Measurements from ENCODE around the gene PIGP.

DNA sequence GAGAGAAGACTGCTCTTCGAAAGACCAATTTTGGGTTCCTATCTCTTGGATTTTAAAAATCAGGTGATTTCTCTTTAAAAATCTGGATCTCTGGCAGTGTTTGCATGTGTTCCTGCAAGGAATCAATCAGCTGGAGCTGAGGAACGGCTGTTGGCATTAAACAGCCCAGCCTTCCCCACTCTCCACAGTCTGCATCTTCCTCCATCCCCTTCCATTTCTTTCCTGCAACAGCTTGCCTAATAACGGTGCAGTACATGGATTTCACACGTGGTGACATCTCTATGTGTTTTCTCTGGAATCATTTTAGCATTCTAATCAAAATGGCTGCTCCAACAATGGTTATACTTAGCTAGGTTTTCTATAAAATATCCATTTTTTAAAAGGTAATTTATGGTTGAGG lies 46.4 kb downstream of the PIGP start:
- TF ChIP-seq, protein P1, sequence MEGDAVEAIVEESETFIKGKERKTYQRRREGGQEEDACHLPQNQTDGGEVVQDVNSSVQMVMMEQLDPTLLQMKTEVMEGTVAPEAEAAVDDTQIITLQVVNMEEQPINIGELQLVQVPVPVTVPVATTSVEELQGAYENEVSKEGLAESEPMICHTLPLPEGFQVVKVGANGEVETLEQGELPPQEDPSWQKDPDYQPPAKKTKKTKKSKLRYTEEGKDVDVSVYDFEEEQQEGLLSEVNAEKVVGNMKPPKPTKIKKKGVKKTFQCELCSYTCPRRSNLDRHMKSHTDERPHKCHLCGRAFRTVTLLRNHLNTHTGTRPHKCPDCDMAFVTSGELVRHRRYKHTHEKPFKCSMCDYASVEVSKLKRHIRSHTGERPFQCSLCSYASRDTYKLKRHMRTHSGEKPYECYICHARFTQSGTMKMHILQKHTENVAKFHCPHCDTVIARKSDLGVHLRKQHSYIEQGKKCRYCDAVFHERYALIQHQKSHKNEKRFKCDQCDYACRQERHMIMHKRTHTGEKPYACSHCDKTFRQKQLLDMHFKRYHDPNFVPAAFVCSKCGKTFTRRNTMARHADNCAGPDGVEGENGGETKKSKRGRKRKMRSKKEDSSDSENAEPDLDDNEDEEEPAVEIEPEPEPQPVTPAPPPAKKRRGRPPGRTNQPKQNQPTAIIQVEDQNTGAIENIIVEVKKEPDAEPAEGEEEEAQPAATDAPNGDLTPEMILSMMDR (IDR thresholded peaks at IDR 0.05; ENCODE audit: borderline replicate concordance, extremely low read depth, low read length, poor library complexity, severe bottlenecking), result no peak
- TF ChIP-seq EZH2 (IDR thresholded peaks at IDR 0.05; ENCODE audit: borderline replicate concordance, low read depth, low read length, severe bottlenecking), result no peak
